ENCODE measurements around the gene CEP41.

GRCh38 chr7:130388671-130389070 lies 52.1 kb downstream of the CEP41 start:
- TF ChIP-seq CTCF (IDR thresholded peaks at IDR 0.05): no peak
- TF ChIP-seq POLR2A (IDR thresholded peaks at IDR 0.05): no peak
